NCI-H2196 (cell line): ENCODE data around the gene CYSRT1.
A peak's percentile ranks its signal among the peaks of the same experiment; 100 is the strongest.

ENCODE experiments used
- DNase-seq: peaks from one replicate; lab custom pipeline; 2025; ENCODE audit not compliant: unreplicated experiment; lab: John Stamatoyannopoulos, UW

Gene CYSRT1

DNA sequence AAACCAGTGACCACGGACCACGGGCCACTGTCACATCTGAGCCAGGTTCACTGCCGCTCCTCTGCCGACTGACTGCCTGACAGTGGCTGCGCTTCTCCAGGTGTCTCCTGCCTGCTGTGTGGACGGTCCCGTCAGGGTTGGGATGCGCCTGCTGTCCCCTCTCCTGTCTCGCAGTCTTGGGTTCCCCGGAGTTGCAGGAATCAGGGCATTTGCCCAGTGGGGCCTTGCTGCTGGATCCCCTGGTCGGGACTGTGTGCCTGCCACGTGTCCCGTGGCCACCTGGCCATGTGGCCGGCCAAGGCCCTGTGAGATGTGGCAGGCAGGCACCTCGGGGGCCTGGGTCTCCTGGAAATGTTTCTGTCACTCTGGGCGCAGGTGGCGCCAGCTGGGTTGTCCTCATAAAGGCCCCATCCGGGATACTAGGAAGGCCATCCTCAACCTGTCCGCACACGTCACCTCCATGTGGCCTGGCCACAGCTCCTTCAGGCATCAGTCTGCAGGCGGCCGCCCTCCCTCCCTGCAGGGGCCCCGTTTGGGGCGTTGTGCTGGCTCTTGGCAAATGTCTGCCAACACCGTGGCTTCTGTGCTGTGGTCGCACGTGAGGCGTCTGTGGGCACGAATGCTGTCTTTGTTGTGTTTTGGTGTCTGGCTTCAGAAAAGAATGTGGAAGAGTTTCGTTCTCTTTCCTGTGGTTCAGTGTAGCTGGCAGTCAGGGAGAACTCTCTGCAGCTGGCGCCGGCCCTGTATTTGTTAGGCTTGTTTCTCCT is 46.1 kb downstream of the CYSRT1 start:
- no peak for DNase-seq

DNA sequence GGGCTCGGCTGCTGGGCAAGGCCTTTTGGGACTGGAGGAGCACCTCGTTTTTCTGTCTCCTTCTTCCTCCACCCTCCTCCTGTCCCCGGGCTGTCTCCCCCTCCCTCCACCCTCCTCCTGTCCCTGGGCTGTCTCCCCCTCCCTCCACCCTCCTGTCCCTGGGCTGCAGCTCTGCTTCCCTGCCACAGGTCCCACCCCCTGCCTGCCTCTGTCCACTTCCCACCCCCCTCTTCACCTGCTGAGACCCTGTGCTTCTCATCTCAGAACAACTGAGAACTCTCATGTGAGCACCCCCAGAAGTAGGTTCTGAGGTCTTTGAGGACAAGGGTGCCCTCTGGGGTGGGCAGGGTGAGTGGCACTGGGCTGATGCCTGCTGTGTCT is 46.7 kb downstream of the CYSRT1 start:
- DNase-seq = no peak

DNA sequence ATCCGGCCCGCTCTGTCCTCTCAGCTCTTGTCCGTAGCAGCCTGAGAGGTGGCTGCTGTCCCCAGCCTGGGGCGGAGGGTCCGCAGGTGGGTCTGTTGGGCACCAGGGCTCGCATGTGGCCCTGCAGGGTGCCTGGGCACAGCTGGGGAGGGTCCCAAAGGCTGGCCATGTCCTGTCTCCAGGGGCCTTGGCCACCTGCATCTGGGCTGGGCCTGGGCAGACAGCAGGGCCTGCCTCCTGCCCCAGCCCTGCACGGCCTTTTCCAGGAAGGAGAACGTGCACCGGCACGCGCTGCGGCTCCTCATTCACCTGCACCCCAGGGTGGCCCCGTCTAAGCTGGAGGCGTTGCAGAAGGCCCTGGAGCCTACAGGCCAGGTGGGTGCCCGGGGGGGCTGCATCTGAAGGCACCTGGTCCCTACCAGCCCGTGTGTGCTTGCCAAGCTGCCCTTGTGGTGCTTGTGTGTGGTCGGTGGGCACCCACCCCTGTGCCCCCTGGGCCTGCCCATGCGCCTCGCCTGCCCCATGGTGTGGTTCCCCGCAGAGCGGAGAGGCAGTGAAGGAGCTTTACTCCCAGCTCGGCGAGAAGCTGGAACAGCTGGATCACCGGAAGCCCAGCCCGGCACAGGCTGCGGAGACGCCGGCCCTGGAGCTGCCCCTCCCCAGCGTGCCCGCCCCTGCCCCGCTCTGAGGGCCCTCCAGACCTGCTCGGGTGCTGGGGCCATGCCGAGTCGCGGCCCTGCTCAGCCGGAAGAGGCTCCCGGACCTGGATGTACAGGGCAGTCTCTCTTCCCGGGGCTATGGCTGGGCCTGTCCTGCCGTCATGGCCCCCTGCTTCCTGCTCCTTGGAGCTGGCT is 47.5 kb downstream of the CYSRT1 start:
- DNase-seq = no peak

DNA sequence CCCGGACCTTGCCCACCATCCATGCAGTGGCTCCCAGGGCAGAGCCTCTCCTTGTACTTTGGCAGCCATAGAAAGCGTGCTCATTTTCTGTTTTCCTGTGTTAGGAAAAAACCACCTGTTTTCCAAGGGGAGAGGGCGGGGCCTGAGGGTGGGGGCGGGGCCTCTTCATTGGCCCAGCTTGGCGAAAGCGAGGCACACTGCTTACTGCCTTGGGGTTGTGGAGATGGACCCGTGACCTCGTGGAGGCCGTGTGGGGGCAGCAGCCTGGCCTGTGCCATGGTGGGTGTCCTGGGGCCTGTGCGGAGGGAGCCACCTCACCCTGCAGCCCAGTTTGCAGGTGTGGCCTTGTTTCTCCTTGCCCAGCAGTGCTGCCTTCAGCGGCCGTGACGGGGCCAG is 48.1 kb downstream of the CYSRT1 start:
- DNase-seq = peak; percentile 20

DNA sequence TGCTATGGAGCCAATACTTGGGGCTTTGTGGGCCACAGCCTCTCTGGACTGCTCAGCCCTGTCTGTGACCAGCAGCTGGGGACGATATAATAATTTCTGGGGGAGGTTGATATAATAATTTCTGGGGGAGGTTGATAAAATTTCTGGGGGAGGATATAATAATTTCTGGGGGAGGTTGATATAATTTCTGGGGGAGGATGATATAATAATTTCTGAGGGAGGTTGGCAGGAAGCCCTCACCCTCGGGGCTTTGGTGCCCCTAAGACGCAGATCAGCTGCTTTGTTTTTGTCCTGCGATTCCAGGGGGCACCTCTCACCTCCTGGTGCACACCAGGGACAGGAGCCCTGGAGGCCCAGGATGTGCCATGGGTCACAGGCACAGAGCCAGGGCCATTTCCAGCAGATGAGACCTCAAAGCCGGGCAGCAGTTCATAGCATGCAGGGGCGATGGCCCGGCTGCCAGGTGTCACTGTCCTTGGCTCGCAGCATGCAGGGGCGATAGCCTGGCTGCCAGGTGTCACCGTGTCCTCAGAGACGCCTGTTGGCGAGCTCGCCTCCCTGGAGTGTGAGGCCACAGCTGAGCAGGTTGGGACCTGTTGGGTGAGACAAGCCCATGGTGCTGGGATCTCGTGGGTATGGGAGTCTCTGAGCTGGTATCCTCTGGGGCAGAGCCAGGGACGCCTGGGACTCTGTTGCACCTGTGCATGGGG is 48.8 kb downstream of the CYSRT1 start:
- DNase-seq = no peak

DNA sequence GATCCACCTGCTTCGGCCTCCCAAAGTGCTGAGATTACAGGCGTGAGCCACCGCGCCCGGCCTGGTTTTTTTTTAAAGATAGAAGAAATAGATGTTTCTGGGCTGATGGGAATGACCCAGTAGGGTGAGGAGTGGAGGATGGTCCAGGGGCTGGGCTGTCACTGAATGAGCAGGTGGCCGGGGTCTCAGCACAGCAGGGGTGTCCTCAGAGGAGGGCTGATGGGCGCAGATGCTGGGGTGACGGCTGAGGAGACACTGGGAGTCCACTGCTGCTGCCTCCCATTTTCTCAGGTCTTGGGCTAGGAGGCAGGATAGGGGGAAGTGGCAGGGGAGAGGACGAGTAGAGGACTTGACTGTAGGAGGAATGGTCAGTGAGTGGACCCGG is 50.2 kb downstream of the CYSRT1 start:
- no peak for DNase-seq
